ENCODE results near the gene MCUR1.

Gene MCUR1

GRCh38 chr6:13761361-13762036 is 52.9 kb downstream of the MCUR1 start:
- Histone ChIP-seq H2AFZ (ENCODE audit: low read depth) (no peak overlapping the region), H3K4me2 (no peak overlapping the region), H3K79me2 (ENCODE audit: insufficient read depth, low read depth) (no peaks in the 10 kb centered on the region), H3K27me3 (ENCODE audit: insufficient read depth, low read depth) (no peaks in the 10 kb centered on the region), H3K4me3 (IDR thresholded peaks at IDR 0.05; ENCODE audit: insufficient read depth, low read depth, low read length) (no peak overlapping the region), H3K36me3 (ENCODE audit: insufficient read depth) (no peaks in the 10 kb centered on the region), H4K20me1 (ENCODE audit: insufficient read depth) (no peaks in the 10 kb centered on the region), H3K9ac (no peak overlapping the region), H3K4me1 (ENCODE audit: low read depth, poor library complexity, severe bottlenecking) (peaks cover 39% of the 10 kb centered on the region), H3K27ac (no peak overlapping the region)
- no peak for TF ChIP-seq CTCF (conservative IDR thresholded peaks at IDR 0.05; ENCODE audit: low read depth, low read length)

- Histone ChIP-seq H3K79me2 (ENCODE audit: insufficient read depth, low read depth) (no peaks in the 10 kb centered on the region), H3K27ac (no peak overlapping the region), H4K20me1 (ENCODE audit: insufficient read depth) (no peaks in the 10 kb centered on the region), H3K27me3 (ENCODE audit: insufficient read depth, low read depth) (no peaks in the 10 kb centered on the region), H3K36me3 (ENCODE audit: insufficient read depth) (no peaks in the 10 kb centered on the region), H3K4me3 (IDR thresholded peaks at IDR 0.05; ENCODE audit: insufficient read depth, low read depth, low read length) (no peak overlapping the region), H3K4me2 (no peak overlapping the region), H3K9ac (no peak overlapping the region), H3K4me1 (ENCODE audit: low read depth, poor library complexity, severe bottlenecking) (peaks cover 30% of the 10 kb centered on the region), H2AFZ (ENCODE audit: low read depth) (no peak overlapping the region)
- TF ChIP-seq CTCF (conservative IDR thresholded peaks at IDR 0.05; ENCODE audit: low read depth, low read length): no peak
Measured at GRCh38 chr6:13760307-13761304, 53.8 kb downstream of the MCUR1 start.

GRCh38 chr6:13759025-13759424 is 55.3 kb downstream of the MCUR1 start:
- peaks cover 26% of the 10 kb centered on the region for H3K4me1 ChIP-seq (ENCODE audit: low read depth, poor library complexity, severe bottlenecking)
- H3K4me3 ChIP-seq (IDR thresholded peaks at IDR 0.05; ENCODE audit: insufficient read depth, low read depth, low read length): no peak overlapping the region
- H3K79me2 ChIP-seq (ENCODE audit: insufficient read depth, low read depth): no peaks in the 10 kb centered on the region
- H2AFZ ChIP-seq (ENCODE audit: low read depth): no peak overlapping the region
- H3K4me2 ChIP-seq: no peak overlapping the region
- no peaks in the 10 kb centered on the region for H3K27me3 ChIP-seq (ENCODE audit: insufficient read depth, low read depth)
- H3K9ac ChIP-seq: no peak overlapping the region
- TF ChIP-seq CTCF (conservative IDR thresholded peaks at IDR 0.05; ENCODE audit: low read depth, low read length): no peak
- H3K36me3 ChIP-seq (ENCODE audit: insufficient read depth): no peaks in the 10 kb centered on the region
- no peaks in the 10 kb centered on the region for H4K20me1 ChIP-seq (ENCODE audit: insufficient read depth)
- no peak overlapping the region for H3K27ac ChIP-seq

- Histone ChIP-seq H3K4me2 (no peak overlapping the region), H3K27me3 (ENCODE audit: insufficient read depth, low read depth) (no peaks in the 10 kb centered on the region), H3K27ac (no peak overlapping the region), H3K36me3 (ENCODE audit: insufficient read depth) (no peaks in the 10 kb centered on the region), H3K4me1 (ENCODE audit: low read depth, poor library complexity, severe bottlenecking) (peaks cover 9% of the 10 kb centered on the region), H4K20me1 (ENCODE audit: insufficient read depth) (no peaks in the 10 kb centered on the region), H3K9ac (no peak overlapping the region), H3K4me3 (IDR thresholded peaks at IDR 0.05; ENCODE audit: insufficient read depth, low read depth, low read length) (no peak overlapping the region), H3K79me2 (ENCODE audit: insufficient read depth, low read depth) (no peaks in the 10 kb centered on the region), H2AFZ (ENCODE audit: low read depth) (no peak overlapping the region)
- no peak for TF ChIP-seq CTCF (conservative IDR thresholded peaks at IDR 0.05; ENCODE audit: low read depth, low read length)
Measured at GRCh38 chr6:13754644-13755043, 59.7 kb downstream of the MCUR1 start.
